ENCODE results near the gene PTPRN2. TPM values are rescaled to one million over a fixed set of nuclear protein-coding genes. Genes with fewer than 3 reads are reported as not detected.

PTPRN2 gene
- polyA plus RNA-seq, 1 of the 3 experiments (the other 2 are of a cell fraction): 4.0 TPM

- DNase-seq: no peak
- no peaks in the 10 kb centered on the region for H3K9me3 ChIP-seq
- H3K36me3 ChIP-seq (replicated peaks in 1 of 2; ENCODE audit: control insufficient read depth in 1 of 2, insufficient read depth in 2 of 2, low read length in 1 of 2): peaks cover 0 to 6% of the 10 kb centered on the region in 2 experiments
- H3K4me2 ChIP-seq: no peak overlapping the region
- H3K27me3 ChIP-seq (ENCODE audit: insufficient read depth): no peaks in the 10 kb centered on the region
- H3K79me2 ChIP-seq (ENCODE audit: insufficient read depth): no peaks in the 10 kb centered on the region
- no peaks in the 10 kb centered on the region; a peak in 1 of 4 replicates for H3K4me1 ChIP-seq (ENCODE audit: control insufficient read depth in 1 of 2, insufficient read depth in 2 of 2, low read depth in 1 of 2, low read length in 1 of 2)
- H3K4me3 ChIP-seq (ENCODE audit: low read depth in 2 of 2, low read length in 1 of 2): no peak overlapping the region
- no peak overlapping the region for H2AFZ ChIP-seq (ENCODE audit: low read depth)
- no peak overlapping the region for H3K27ac ChIP-seq (ENCODE audit: low read depth in 2 of 2, low read length in 1 of 2)
- POLR2A ChIA-PET: no interaction called here
- no peak overlapping the region for H3K9ac ChIP-seq
- H3K9me2 ChIP-seq: no peaks in the 10 kb centered on the region
- WGBS (ENCODE audit: low lambda C conversion rate): 78% methylated on average over 24 of the region's 24 CpGs
- no peaks in the 10 kb centered on the region for H4K20me1 ChIP-seq (ENCODE audit: insufficient read depth)
- CTCF ChIA-PET: no interaction called here
- TF ChIP-seq FOXJ3 (CRISPR knock-in tag; IDR thresholded peaks at IDR 0.05) (no peak), RFX5 (IDR thresholded peaks at IDR 0.05; ENCODE audit: low read length) (no peak), NFIC (IDR thresholded peaks at IDR 0.05; ENCODE audit: borderline replicate concordance) (no peak), POLR2AphosphoS5 (IDR thresholded peaks at IDR 0.05; ENCODE audit: low read depth, low read length) (no peak), RCOR1 (IDR thresholded peaks at IDR 0.05; ENCODE audit: low read length) (no peak), ELF1 (IDR thresholded peaks at IDR 0.05) (no peak), RAD21 (IDR thresholded peaks at IDR 0.05; ENCODE audit: low read length) (no peak), USF2 (IDR thresholded peaks at IDR 0.05; ENCODE audit: borderline replicate concordance, low read depth, low read length) (no peak), TAF1 (IDR thresholded peaks at IDR 0.05; ENCODE audit: borderline replicate concordance, low read depth, low read length) (no peak), SIN3A (IDR thresholded peaks at IDR 0.05; ENCODE audit: borderline replicate concordance, low read depth, low read length) (no peak), TEAD4 (IDR thresholded peaks at IDR 0.05; ENCODE audit: borderline replicate concordance, insufficient read depth) (no peak), GABPA (IDR thresholded peaks at IDR 0.05; ENCODE audit: low read depth) (no peak), TCF12 (IDR thresholded peaks at IDR 0.05) (no peak), CHD2 (IDR thresholded peaks at IDR 0.05; ENCODE audit: low read length, partially characterized antibody) (no peak)
- TF ChIP-seq, protein P1, sequence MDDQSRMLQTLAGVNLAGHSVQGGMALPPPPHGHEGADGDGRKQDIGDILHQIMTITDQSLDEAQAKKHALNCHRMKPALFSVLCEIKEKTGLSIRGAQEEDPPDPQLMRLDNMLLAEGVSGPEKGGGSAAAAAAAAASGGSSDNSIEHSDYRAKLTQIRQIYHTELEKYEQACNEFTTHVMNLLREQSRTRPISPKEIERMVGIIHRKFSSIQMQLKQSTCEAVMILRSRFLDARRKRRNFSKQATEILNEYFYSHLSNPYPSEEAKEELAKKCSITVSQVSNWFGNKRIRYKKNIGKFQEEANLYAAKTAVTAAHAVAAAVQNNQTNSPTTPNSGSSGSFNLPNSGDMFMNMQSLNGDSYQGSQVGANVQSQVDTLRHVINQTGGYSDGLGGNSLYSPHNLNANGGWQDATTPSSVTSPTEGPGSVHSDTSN (IDR thresholded peaks at IDR 0.05): no peak
- TF ChIP-seq, protein P2, sequence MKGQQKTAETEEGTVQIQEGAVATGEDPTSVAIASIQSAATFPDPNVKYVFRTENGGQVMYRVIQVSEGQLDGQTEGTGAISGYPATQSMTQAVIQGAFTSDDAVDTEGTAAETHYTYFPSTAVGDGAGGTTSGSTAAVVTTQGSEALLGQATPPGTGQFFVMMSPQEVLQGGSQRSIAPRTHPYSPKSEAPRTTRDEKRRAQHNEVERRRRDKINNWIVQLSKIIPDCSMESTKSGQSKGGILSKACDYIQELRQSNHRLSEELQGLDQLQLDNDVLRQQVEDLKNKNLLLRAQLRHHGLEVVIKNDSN (IDR thresholded peaks at IDR 0.05; ENCODE audit: borderline replicate concordance, low read depth): no peak
- H3F3A ChIP-seq (replicated peaks; ENCODE audit: insufficient read depth): no peaks in the 10 kb centered on the region
These were observed 1017.0 kb downstream of the PTPRN2 start for GRCh38 chr7:157570531-157571200.

DNA sequence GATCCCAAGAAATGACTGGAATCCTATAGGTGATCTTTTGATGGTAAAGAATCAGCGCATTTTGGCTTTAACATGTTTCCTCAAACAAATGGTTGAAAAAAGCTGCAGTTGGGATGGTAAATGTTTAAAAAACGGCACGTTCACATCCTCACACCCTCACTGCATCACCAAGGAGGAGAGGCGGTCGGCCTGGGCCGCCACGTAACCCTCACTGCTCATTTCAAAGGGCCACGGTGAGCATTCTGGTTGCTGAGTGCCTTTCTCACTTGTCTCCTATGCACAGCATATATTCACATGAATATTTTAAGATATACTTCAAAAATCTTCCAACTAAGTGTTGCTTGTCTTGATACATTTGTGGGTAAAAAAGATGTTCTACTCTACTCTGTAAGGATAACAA, 1017.7 kb downstream of the PTPRN2 start:
- POLR2A ChIA-PET: no interaction called here
- WGBS (ENCODE audit: low lambda C conversion rate): 87% methylated on average over 8 of the region's 8 CpGs
- Histone ChIP-seq H4K20me1 (ENCODE audit: insufficient read depth) (no peaks in the 10 kb centered on the region), H3K27ac (ENCODE audit: low read depth in 2 of 2, low read length in 1 of 2) (no peak overlapping the region), H3K9ac (no peak overlapping the region), H3K36me3 (replicated peaks in 1 of 2; ENCODE audit: control insufficient read depth in 1 of 2, insufficient read depth in 2 of 2, low read length in 1 of 2) (peaks cover 0 to 4% of the 10 kb centered on the region in 2 experiments), H3K9me2 (no peaks in the 10 kb centered on the region), H3K79me2 (ENCODE audit: insufficient read depth) (no peaks in the 10 kb centered on the region), H3K27me3 (ENCODE audit: insufficient read depth) (no peaks in the 10 kb centered on the region), H3F3A (replicated peaks; ENCODE audit: insufficient read depth) (no peaks in the 10 kb centered on the region), H3K9me3 (no peaks in the 10 kb centered on the region), H3K4me1 (ENCODE audit: control insufficient read depth in 1 of 2, insufficient read depth in 2 of 2, low read depth in 1 of 2, low read length in 1 of 2) (no peaks in the 10 kb centered on the region; a peak in 1 of 4 replicates), H2AFZ (ENCODE audit: low read depth) (no peak overlapping the region), H3K4me2 (no peak overlapping the region), H3K4me3 (ENCODE audit: low read depth in 2 of 2, low read length in 1 of 2) (no peak overlapping the region)
- CTCF ChIA-PET: no interaction called here
- TF ChIP-seq RXRA (IDR thresholded peaks at IDR 0.05; ENCODE audit: borderline replicate concordance, low read depth): no peak
- no peak for TF ChIP-seq MXI1 (IDR thresholded peaks at IDR 0.05; ENCODE audit: low read depth, low read length)
- no peak for TF ChIP-seq EZH2phosphoT487 (IDR thresholded peaks at IDR 0.05; ENCODE audit: borderline replicate concordance, low read depth)
- TF ChIP-seq, protein P3, sequence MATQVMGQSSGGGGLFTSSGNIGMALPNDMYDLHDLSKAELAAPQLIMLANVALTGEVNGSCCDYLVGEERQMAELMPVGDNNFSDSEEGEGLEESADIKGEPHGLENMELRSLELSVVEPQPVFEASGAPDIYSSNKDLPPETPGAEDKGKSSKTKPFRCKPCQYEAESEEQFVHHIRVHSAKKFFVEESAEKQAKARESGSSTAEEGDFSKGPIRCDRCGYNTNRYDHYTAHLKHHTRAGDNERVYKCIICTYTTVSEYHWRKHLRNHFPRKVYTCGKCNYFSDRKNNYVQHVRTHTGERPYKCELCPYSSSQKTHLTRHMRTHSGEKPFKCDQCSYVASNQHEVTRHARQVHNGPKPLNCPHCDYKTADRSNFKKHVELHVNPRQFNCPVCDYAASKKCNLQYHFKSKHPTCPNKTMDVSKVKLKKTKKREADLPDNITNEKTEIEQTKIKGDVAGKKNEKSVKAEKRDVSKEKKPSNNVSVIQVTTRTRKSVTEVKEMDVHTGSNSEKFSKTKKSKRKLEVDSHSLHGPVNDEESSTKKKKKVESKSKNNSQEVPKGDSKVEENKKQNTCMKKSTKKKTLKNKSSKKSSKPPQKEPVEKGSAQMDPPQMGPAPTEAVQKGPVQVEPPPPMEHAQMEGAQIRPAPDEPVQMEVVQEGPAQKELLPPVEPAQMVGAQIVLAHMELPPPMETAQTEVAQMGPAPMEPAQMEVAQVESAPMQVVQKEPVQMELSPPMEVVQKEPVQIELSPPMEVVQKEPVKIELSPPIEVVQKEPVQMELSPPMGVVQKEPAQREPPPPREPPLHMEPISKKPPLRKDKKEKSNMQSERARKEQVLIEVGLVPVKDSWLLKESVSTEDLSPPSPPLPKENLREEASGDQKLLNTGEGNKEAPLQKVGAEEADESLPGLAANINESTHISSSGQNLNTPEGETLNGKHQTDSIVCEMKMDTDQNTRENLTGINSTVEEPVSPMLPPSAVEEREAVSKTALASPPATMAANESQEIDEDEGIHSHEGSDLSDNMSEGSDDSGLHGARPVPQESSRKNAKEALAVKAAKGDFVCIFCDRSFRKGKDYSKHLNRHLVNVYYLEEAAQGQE (IDR thresholded peaks at IDR 0.05; ENCODE audit: low read depth, low read length): no peak
- no peak for TF ChIP-seq MEF2A (IDR thresholded peaks at IDR 0.05; ENCODE audit: borderline replicate concordance, low read depth)
- TF ChIP-seq ELF1 (IDR thresholded peaks at IDR 0.05): no peak
- TF ChIP-seq TCF12 (IDR thresholded peaks at IDR 0.05): no peak
- TF ChIP-seq FOXJ3 (CRISPR knock-in tag; IDR thresholded peaks at IDR 0.05): no peak
- no peak for TF ChIP-seq TEAD4 (IDR thresholded peaks at IDR 0.05; ENCODE audit: borderline replicate concordance, insufficient read depth)
- DNase-seq: no peak
